ENCODE results near the gene GPR161. TPM values are rescaled to one million over a fixed set of nuclear protein-coding genes. Genes with fewer than 3 reads are reported as not detected.

Gene GPR161, protein sequence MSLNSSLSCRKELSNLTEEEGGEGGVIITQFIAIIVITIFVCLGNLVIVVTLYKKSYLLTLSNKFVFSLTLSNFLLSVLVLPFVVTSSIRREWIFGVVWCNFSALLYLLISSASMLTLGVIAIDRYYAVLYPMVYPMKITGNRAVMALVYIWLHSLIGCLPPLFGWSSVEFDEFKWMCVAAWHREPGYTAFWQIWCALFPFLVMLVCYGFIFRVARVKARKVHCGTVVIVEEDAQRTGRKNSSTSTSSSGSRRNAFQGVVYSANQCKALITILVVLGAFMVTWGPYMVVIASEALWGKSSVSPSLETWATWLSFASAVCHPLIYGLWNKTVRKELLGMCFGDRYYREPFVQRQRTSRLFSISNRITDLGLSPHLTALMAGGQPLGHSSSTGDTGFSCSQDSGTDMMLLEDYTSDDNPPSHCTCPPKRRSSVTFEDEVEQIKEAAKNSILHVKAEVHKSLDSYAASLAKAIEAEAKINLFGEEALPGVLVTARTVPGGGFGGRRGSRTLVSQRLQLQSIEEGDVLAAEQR
- 10.6 to 19.0 TPM (median 15.0 TPM) in 5 replicates for total RNA-seq (2022; extraction: Qiagen RNA extraction)

DNA sequence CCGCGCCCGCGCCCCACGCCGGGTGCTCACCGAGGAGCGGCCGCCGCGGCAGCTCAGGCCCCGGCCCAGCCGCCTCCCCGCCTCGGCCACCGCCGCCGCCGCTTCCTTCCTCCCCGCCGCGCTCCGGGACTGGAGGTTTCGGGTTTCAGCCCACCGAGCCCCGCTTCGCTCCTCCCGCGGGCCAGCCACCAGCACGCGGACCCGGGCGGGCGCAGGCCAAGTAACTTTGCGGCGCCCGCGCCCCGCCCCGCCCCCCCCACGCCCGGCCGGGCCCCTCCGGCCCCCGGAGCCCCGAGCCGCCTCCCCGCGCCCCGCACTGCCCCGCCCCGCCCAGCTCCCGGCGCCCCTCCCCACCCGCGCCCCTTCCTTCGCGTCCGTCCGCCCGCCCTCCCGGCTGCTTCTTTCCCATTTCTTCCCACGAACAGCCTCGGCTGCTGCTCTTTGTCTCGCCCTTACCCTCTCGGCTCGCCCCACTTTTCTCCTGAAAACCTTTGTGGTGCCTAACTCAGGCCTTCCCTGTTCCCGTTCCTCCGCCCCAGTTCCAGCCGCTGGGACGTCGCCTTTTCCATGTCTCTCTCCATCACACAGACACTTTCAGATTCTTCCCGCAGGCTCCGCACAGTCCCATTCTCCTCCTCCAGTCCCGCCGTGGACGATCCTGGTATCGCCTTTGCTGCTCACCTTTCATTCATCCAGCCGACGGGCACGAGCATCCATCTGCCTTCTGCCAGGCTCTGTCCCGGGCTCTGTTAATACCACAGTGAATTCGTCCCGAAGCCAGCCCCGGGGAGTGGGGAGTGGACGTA is at the start of gene GPR161:
GPR161 (minus strand) TSS at position 222 of the 806 bp plus-strand sequence. CDS start 32,080 bp downstream, outside the sequence.

DNA sequence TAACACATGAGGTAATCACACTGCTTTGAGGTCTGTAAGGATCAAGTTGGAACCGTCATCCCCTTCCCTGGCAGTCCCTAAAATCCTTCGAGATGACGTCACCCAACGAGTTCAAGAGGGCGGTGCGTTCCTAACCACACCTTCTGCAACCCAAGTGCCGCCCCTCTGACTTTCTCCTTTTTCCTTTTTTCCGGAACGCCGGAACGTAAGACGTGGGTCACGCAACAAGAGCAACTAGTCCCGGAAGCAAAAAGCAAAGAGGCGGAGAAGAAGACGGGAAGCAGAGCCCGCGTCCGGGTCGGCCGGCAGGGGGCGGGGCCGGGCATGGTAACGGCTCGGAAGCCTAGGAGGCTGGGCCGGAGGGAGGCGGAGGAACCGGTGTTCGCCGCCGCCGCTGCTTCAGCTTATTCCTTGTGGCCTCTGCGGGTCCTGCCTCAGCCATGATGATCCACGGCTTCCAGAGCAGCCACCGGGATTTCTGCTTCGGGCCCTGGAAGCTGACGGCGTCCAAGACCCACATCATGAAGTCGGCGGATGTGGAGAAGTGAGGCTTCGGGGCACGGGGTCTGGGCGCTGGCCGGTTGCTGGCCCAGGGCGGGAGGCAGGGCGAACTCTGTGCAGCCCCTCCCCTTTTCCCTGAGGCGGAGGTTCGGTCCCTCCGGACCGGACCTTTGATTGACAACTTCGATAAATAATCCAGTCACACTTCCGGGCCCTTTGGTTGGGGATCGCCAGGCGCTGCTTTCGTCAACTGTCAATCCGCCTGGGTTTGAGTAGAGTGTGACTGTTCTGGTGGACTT is 42.1 kb upstream of the GPR161 start, which contains the start of gene TIPRL:
TIPRL (plus strand) TSS at position 325 of the 800 bp plus-strand sequence; CDS start at position 441, 116 bp downstream.

Other genes starting within 250 kb of the GPR161 start
- 0.03 to 0.38 TPM (median 0.10 TPM) in 3 of 5 replicates, not detected in the others for gene ADCY10, start 222.8 kb downstream of the GPR161 start, total RNA-seq (2022; extraction: Qiagen RNA extraction)
- 23.8 to 30.3 TPM (median 25.4 TPM) in 5 replicates for gene DCAF6, start 200.2 kb downstream of the GPR161 start, total RNA-seq (2022; extraction: Qiagen RNA extraction)
- gene MPC2, start 199.9 kb downstream of the GPR161 start, total RNA-seq (2022; extraction: Qiagen RNA extraction): 39.6 to 80.5 TPM (median 74.2 TPM) in 5 replicates
- 27.1 to 38.9 TPM (median 33.8 TPM) in 5 replicates for gene TIPRL, start 42.0 kb upstream of the GPR161 start, total RNA-seq (2022; extraction: Qiagen RNA extraction)
- 12.9 to 21.9 TPM (median 14.1 TPM) in 5 replicates for gene SFT2D2, start 89.1 kb upstream of the GPR161 start, total RNA-seq (2022; extraction: Qiagen RNA extraction)
- 0.60 to 0.79 TPM (median 0.75 TPM) in 5 replicates for gene TBX19, start 143.9 kb upstream of the GPR161 start, total RNA-seq (2022; extraction: Qiagen RNA extraction)